Right renal cortex interstitium (tissue), 3 donors: ENCODE results near the gene CCDC43. TPM values are rescaled to one million over a fixed set of nuclear protein-coding genes. Genes with fewer than 3 reads are reported as not detected.
"Not testable (repeated sequence)": the region's sequence is repeated elsewhere in the genome, so short reads cannot be mapped to it uniquely, and the experiment has no call there.

Experiments used
- DNase-seq, 3 donors: peaks; one replicate each; pipeline ENCODE4 v3.0.0-alpha.2; 2013; ENCODE audit warnings: low read depth in 3 of 3, low spot score in 2 of 3
- polyA plus RNA-seq, 3 donors: library from polyadenylated mRNA; unstranded; fragments of 120-200 nt; gene quantifications; one replicate each; pipeline ENCODE4 v1.2.1, GENCODE V29; 2013; ENCODE audit not compliant: insufficient read length in 3 of 3

The CCDC43 gene
- polyA plus RNA-seq, result 10 to 100 TPM; 35.6 to 38.5 (median 37.4) TPM

- DNase-seq, result peak; percentile 77 to 85 (median 79)
These were observed at the start of gene CCDC43 for GRCh38 chr17:44689477-44690217. Gene CCDC43 (minus strand): TSS chr17:44689776. CDS start chr17:44689753, 23 bp downstream.

GRCh38 chr17:44738214-44738906, 48.8 kb upstream of the CCDC43 start:
- no peak for DNase-seq

GRCh38 chr17:44736551-44737240, 47.1 kb upstream of the CCDC43 start:
- no peak for DNase-seq

GRCh38 chr17:44734272-44734671, 44.7 kb upstream of the CCDC43 start:
- no peak for DNase-seq

- DNase-seq, result no peak
These were observed 44.2 kb upstream of the CCDC43 start for GRCh38 chr17:44733753-44734152.

GRCh38 chr17:44726121-44726520, 36.5 kb upstream of the CCDC43 start:
- not testable (repeated sequence) for DNase-seq

GRCh38 chr17:44722254-44722653, 32.7 kb upstream of the CCDC43 start:
- no peak for DNase-seq

- no peak for DNase-seq
These were observed 29.9 kb upstream of the CCDC43 start for GRCh38 chr17:44719444-44719843.

GRCh38 chr17:44708401-44709263, 19.1 kb upstream of the CCDC43 start, which contains the start of gene DBF4B:
Gene DBF4B (plus strand): TSS chr17:44708665. CDS start chr17:44708821, 156 bp downstream.
- peak; percentile 89 to 91 (median 90) for DNase-seq

- DNase-seq, result no peak
These were observed 18.3 kb upstream of the CCDC43 start for GRCh38 chr17:44707755-44708400.

GRCh38 chr17:44700288-44700687, 10.7 kb upstream of the CCDC43 start:
- not testable (repeated sequence) for DNase-seq

- DNase-seq, result no peak
These were observed 4.0 kb upstream of the CCDC43 start for GRCh38 chr17:44693609-44694008.

- not testable (repeated sequence) for DNase-seq
These were observed 1.2 kb upstream of the CCDC43 start for GRCh38 chr17:44690746-44691306.

GRCh38 chr17:44688675-44689476, 700 bp downstream of the CCDC43 start:
- DNase-seq, result no peak

- DNase-seq, result no peak
These were observed 1.4 kb downstream of the CCDC43 start for GRCh38 chr17:44688200-44688599.

GRCh38 chr17:44687756-44688155, 1.8 kb downstream of the CCDC43 start:
- DNase-seq, result no peak

- DNase-seq, result not testable (repeated sequence)
These were observed 6.3 kb downstream of the CCDC43 start for GRCh38 chr17:44683303-44683702.

GRCh38 chr17:44677136-44677535, 12.4 kb downstream of the CCDC43 start:
- DNase-seq, result no peak

- no peak for DNase-seq
These were observed 15.7 kb downstream of the CCDC43 start for GRCh38 chr17:44673893-44674292.
